DMS153 treated with DMSO at 0.1 percent for 48 hours (cell line): ENCODE data around the gene THAP3.
A peak's percentile ranks its signal among the peaks of the same experiment; 100 is the strongest.
"Not testable (repeated sequence)": the region's sequence is repeated elsewhere in the genome, so short reads cannot be mapped to it uniquely, and the experiment has no call there.

ENCODE experiments used
- DNase-seq: peaks from one replicate; lab custom pipeline; 2025; ENCODE audit not compliant: unreplicated experiment; lab: John Stamatoyannopoulos, UW

The THAP3 gene

DNA sequence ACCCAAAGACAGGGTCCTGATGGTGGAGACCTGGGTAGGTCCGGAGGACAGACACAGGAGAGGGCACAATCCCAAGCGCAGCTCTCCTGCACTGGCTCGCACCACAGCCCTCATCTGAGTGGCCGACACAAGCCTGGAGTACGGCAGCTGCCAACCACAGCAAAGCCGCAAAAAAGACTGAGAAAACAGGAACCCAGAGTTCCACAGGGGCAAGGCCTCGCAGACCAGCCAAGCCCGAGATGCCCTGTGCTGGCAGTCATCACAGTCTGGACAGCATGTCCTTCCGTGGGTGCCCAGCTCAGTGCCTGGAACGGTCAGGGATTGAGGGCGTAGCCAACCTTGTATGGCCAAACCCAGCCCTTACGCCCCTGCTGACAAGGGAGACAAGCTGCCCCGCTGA, 33.4 kb upstream of the THAP3 start:
- no peak for DNase-seq

DNA sequence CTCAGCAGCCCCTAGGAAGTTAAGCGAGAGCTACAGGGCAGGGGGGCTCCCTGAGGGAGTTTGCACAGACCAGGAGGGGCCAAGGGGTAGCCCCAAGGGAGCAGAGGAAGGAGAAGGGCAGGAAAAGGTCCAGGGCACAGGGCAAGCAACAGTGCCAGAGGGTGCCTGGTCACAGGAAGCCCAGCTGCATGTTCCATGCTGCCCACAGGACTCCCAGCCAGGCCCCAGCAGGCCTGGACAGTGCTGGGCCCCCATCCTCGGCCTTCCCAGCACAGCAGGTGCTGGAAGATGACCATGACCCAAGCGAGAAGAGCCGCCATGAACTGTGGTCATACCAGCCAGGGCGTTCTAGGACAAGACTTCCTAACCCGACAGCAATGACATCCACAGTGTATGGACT, 33.0 kb upstream of the THAP3 start:
- DNase-seq = no peak

DNA sequence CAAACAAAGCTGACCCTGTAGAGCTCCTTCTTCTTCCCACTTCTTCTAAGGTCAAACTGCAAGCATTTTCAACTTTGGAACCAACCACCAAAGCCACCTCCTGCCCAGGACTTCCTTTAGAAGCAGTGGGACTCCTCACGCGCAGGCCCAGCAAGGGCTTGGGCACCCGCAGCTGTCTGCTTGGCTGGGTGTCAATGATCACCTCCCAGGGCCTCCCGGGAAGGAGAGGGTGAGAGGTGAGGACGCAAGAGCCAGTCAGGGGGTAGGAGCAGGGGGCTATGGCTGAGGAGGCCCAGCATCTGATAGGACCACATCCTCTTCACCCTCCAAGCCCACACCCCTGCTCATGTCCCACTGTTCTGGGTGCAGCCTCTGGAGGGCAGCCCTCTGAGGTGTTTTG, 32.2 kb upstream of the THAP3 start:
- DNase-seq = no peak

DNA sequence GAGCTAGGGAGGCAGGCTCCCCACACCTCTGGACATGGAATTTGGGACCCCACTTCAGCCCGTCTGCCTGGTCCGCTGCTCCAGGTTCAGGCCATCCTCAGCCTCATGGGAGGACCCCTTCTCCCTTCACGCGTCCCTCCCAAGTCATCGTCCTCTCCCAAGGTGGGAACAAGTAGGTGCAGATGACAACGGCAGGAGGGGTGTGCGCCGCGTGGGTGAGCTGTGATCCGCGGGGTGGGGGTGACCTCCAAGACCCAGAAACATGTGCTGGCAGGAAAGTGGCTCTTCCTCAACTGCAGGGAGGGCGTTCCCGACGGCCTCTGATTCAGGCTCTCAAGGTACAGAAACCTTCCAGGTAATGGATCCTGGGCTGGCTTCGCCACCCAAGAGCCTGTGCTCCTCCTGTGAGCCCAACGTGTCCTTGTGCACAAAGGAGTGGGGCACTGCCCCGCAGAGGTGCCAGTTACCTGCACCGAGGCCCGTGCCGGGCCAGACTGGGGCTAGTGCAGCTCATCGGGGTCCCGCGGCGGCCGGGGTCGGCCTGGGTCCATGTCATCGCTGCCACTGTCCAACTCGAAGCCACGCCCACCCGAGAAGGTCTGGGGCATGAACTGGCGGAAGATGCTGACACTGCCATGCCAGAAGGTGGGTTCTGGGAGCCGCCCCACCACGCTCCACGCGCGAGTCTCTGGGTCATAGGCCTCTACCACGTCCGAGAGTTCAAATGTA, 31.6 kb upstream of the THAP3 start:
- no peak for DNase-seq

DNA sequence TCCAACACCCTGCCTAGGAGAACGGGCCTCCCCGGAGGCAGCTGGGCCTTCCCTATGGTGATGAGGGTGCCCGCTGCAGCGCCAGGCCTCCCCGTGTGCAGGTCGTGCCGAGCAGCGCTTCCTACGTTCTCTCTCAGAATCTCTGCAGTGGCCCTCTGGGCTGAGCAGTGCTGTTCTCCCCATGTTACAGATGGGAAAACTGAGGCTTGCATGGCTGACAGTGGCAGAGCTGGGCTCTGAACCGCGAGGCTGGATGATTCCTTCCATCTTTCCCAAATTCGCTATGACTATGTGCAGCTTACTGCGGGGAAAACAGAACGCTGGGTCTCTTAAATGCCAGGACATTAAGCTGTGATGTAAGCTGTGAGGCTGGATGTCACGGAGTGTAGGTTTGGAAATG, 30.9 kb upstream of the THAP3 start:
- no peak for DNase-seq

DNA sequence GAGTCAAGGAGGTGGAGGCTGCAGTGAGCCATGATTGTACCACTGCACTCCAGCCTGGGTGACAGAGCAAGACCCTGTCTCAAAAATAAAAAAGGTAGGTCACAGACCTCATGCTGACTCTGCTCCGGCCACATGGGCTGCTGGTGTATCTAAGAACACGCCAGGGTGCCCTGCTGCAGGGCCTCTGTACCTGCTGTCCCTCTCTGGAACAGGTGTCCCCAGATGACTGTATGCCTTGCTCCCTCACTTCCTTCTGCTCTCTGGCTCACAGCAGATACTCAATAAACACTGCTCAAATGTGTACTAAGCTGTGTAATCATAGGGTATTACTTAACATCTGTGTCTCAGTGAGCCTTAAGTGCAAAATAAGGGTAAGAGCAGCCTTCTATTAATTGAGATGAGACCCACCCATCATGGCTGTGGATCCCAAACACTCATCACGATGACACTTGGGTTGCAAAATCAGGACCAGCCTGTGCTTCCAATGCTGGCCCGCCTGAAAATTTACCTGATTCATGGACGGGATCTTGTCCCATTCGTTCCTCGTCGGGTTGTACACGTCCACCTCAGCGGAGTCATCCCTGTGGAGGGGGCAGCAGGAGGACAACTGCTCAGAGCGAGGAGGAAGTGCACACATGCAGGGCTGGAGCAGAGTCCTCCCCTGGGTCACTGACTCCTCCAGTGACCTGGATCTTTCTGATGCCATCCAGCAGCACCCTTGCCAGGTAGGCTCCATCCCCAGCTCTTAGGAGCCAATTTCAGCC, 29.5 kb upstream of the THAP3 start:
- no peak for DNase-seq

DNA sequence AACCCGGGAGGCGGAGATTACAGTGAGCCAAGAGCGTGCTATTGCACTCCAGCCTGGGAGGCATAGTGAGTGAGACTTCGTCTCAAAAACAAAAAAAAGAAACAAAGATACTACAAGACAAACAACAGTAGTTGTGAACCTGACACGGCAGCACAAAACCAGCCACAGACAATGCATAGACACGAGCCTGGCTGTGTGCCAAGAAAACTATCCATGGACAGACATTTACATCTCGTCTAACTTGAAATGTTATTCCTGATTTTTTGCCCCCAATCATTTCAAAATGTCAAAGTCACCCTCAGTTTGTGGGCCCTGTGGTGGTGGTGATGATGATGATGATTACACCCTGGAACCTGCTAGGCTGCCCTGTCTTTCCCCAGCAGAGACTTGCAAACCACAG, 28.3 kb upstream of the THAP3 start:
- no peak for DNase-seq

DNA sequence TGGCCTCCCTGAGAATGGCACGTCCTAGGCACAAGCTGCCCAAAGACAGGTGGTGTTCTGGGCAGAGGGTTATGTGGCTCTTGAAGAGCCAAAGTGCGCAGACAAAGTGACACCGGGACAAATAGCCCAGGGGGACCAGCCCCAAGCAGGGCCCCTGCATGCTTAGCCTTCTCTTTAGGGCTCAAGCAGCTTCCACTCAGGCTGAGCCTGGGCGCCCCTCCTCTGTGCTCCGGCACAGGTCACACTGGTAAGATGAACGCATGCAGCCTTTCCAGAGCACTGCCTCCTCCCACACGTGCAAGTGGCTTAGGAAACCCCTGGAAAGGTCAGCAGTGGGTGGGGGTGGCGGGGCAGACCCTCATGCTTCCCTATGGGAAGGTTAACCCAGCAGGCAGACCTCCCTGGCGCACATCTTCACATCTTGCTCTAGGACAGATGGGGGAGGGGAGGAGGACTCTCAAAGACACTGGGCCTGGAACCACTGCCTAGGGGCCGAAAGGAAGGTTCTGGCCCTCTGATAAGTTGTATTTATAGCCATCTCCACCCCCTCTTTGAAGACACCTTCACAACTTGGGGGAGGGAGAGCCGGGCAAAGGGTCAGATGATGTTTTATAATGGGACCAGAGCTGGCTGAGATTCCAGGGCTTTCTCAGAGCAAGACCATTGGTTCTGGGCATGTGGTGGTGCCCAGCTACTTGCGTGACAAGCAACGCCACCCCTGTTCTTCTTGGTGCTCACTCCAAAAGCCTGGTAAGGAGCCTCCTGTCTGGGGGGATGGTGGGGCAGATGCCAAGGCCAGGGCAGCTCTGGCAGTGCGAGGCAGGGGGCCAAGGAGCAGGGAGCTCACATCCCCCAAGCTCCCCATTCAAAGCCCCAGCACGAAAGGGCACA, 27.5 kb upstream of the THAP3 start:
- DNase-seq = no peak

DNA sequence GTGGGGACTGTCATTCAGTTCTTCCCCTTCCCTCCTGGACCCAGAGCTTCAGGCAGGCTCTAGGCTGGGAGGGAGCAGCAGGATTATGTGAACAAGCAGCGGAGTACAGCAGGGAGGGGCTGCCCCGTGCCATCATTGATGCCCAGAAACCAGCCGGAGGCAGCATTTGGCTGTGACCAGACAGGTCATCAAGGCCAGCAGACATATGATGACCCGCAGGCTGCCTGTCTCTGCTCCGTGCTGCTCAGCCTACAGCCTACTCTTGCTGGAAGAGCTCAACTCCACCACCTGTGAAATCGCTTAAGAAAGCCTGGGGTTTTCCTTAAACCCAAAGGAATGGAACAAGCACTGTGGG, 26.9 kb upstream of the THAP3 start:
- DNase-seq = no peak

DNA sequence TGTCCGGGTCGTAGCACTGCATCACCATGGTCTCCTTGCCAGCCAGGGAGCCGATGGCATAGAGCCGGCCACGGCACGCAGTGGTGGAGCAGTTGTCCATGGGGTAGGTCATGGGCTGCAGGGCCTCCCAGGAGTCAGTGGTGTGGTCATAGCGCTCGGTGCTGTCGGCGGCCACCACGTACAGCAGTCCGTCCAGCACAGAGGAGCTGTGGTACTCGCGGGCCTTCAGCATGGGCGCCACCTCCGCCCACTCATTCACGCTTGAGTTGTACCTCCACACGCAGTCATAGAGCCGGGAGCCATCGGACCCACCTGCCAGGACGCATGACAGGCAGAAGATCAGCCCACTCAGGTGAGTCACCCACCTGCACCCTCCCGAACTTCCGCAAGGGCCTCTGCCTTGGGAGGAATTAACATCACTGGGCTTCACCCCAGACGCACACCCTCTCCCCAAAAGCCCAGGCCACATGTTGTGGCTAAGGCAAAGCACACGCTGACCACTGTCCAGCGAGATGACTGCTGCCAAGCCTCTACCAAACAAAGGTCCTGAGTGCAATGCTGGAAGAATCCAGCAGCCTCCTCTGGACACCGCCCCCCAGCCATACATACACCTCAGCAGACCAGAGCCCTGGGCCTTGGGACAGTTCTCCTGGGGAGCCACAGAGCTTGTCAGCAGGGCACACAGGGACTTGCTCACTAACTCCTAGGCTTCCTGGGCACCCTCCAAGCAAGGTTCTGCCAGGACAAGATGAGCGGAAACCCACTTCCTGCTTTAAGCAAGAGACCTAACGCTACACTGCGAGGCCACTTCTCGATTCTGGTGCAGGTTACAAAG, 25.3 kb upstream of the THAP3 start:
- DNase-seq = no peak

DNA sequence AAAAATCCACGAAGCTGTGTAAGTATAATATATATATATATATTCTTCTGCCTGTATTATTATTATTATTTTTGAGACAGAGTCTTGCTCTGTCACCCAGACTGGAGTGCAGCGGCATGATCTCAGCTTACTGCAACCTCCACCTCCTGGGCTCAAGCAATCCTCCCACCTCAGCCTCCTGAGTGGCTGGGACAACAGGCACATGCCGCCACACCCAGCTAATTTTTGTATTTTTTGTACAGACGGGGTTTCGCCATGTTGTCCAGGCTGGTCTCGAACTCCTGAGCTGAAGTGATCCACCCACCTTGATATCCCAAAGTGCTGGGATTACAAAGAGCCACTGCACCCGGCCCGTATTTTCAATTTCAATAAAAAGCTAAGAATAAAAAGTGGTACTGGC, 24.7 kb upstream of the THAP3 start:
- DNase-seq = not testable (repeated sequence)

DNA sequence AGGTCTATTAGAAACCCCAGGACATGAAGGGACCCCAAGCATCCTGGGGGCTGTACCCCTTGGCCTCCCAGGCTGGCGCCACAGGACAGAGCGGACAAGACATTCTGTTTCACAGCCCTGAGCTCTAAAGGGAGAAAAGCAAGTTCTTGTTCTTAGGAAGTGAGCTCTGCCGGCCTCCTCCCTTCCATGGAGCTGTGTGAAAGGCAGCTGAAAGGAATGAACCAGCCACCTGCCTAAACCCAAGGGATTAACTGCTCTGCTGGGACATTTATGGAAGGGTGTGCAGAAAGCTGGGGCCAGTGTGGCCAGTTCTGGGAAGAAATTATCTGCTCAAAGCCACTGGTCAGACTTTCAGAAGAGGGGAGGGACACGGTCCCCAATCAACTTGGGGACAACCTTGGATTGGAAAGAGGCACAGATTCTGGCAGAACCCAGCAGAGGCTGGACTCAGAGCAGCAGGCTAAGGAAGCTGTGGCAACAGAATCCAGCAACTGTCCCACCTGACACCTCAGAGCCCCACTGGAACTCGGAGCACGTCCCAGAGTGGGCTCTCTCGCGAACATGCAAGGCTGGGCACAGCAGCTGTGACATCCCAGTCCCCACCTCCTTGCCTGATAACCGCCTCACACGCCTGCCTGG, 24.1 kb upstream of the THAP3 start:
- no peak for DNase-seq

DNA sequence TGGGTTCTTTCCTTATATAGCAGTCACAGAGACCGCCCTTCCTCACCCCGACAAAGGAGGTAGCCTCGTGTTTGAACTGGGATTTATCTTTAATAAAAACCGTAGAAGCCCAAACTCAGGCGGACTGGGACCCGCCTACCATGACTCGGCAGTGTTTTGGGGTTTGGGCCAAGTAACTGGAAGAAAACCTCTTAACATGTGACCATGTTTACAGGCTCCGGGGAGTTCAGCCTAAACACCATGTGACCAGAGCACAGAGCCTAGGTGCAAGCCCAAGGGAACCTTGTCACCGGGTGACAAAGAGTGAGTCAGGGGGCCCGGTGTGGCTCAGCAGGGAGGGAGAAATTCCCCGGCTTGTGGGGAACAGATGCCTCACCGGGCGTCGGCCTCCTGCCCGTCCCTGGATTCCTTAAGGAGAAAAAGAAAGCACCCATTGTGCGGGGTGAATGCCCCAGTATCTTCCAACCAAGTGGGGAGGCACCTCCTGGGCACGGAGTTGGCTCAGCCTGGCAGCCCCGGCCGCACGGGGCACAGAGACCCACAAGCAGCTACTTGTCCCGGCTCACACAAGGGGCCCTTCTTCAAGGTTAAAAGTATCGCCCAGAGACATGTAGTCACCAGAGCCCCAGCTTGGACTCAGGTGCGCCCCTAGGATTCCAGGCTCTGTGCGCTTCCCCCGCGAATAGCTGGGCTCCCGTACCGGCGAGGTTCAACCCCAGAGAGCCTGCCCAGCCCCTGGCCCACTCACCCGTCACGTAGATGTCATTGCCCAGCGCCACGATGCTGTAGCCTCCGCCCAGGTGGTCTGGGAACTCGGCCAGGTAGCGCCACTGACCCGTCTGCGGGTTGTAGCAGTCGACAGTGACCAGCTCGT, 23.4 kb upstream of the THAP3 start:
- DNase-seq = no peak

DNA sequence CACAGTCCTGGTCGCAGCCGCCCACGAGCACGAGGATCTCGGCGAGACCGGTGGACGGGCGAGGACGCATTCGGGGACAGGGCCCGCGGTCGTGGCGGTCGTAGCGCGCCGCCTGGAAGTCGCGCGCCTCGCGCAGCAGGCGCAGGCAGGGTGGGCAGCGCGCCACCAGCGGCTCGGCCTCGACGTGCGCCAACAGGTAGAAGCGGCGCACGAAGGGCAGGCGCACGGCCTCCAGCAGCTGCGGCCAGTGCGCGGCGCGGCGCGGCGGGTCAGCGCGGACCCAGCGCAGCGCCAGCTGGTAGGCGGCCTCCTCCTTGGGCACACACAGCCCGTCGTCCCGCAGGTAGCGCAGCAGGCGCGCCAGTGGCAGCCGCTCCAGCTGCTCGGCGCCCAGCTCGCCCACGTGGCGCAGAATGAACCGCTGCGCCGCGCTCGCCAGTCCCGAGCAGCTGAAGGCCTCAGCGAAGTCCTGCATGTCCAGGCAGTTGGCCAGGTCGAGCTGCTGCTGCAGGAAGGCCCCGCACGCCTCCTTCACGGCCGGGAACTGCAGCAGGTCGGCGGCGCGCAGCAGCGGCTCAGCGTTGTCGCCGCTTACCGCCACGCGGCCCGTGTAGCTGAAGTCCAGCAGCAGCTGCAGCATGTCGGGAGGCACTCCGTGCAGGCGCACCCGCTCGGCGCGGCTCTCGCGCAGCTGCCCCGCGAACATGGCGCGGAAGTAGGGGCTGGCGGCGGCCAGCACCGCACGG, 22.6 kb upstream of the THAP3 start:
- DNase-seq = no peak

DNA sequence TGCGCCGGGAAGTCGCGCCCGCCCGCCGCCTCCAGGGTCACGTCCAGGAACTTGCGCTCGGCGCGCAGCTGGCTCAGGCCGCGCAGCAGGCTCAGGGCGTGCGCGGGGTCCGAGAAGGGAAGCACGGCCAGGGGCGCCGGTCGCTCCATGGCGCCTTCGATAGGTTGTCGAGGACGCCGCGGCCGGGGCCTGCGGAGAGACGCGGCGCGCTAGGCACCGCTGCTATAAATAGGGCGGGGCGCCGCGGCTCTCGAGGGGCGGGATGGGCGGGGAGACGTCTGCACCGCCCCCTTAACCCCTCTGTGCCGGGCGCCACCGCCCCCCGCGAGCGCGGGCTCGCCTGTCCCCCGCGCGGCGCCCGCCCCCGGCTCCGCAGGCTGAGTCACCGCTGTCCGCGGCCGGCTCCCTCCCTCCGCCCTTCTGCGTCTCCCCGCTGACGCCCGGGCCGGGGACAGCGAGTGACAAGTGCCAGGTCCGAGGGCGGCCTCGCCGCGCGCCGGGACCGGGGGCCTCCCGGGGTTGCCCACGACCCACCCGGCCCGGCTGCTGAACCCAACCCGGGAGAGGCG, 21.9 kb upstream of the THAP3 start, which contains the start of gene KLHL21:
TSS of gene KLHL21 (minus strand) at position 201 of the 569 bp plus-strand sequence. CDS start at position 149, 52 bp downstream.
- peak; percentile 21 for DNase-seq

DNA sequence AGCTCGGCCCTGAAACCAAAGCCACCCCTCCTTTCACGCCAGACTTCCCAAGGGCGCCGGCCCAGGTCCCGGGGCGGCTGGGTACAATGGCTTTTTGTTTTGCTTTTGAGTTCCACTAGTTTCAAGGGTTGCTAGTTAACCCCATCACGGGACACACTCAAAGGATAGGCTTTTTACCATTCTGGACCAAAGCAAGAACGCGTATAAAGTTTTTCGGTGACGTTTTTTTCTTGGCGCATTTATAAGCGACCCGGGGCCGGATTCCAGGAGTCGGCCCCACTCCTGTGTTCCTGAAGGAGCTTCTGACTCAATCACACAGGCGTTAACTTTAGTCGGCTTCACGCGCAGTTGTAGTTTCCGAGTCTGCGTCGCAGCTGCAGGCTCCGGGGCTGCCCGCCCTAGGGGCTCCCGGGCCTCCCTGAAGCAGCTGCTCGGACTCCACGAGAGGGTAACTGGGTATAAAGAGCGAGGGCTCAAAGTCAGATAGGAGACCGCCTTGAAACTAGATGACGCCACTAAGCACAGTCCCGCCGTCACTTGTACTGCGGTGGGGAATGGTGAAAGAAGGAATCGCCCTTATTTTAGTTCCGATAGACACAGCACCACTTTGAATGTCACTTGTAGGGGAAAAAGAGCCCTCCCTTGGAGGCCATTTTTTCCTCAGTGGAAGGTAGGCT, 21.3 kb upstream of the THAP3 start:
- DNase-seq = peak; percentile 55

DNA sequence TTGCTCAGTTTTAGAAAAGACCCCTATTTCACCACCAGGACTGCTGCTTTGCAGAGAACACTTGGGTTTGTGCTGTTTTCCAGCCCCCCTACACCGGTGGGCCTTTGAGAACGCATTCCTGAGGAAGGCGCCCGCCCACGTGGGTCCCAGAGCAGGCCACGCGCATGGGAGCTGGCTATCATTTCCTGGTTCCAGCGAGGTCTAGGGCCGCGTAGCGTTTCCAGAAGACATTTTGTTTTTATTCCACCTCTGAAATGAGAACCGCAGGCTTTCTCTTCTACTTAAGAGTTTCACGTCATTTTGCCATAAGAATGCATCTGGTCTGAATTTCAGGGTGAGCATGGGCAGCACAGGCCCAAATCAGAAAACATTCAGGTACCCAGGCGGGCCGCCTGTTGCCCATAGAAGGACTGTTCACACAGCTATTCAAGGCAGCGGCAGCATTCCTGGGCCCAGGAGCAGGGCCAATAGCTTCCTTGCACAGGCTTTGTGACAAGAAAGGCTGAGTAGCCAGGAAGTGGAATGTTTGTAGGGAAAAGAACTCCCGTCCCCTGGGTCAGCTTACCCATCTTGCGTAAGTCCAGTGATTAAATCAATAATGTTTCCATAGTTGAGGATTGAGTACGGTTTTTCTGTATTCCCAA, 20.6 kb upstream of the THAP3 start:
- peak; percentile 59 for DNase-seq
